Iris pigment epithelial cell (primary cell): Measurements from ENCODE around the gene ELL3.

Source experiments
- DNase-seq: peaks from one replicate; pipeline ENCODE4 v3.0.0-alpha.2; 2011; ENCODE audit warnings: low read depth

The ELL3 gene

GRCh38 chr15:43723151-43723550 is 53.6 kb downstream of the ELL3 start:
- no peak for DNase-seq
